Measurements from ENCODE around the gene C14orf119.

The C14orf119 gene

GRCh38 chr14:23127861-23128260 is 32.6 kb downstream of the C14orf119 start:
- TF ChIP-seq CTCF (IDR thresholded peaks at IDR 0.05; ENCODE audit: control insufficient read depth, extremely low read depth, insufficient read depth) = no peak
- no peak for DNase-seq (ENCODE audit: low read depth)
- H3K4me3 ChIP-seq (ENCODE audit: low read depth, low read length) = no peak overlapping the region

GRCh38 chr14:23128969-23129758 is 33.9 kb downstream of the C14orf119 start:
- DNase-seq (ENCODE audit: low read depth) = no peak
- H3K4me3 ChIP-seq (ENCODE audit: low read depth, low read length) = no peak overlapping the region
- no peak for TF ChIP-seq CTCF (IDR thresholded peaks at IDR 0.05; ENCODE audit: control insufficient read depth, extremely low read depth, insufficient read depth)

GRCh38 chr14:23129759-23130316 is 34.5 kb downstream of the C14orf119 start:
- peak overlapping the region; percentile 3; the same call in 1 of the 2 replicates for H3K4me3 ChIP-seq (ENCODE audit: low read depth, low read length)
- peak; percentile 75 for DNase-seq (ENCODE audit: low read depth)
- no peak for TF ChIP-seq CTCF (IDR thresholded peaks at IDR 0.05; ENCODE audit: control insufficient read depth, extremely low read depth, insufficient read depth)

GRCh38 chr14:23130871-23131270 is 35.6 kb downstream of the C14orf119 start:
- TF ChIP-seq CTCF (IDR thresholded peaks at IDR 0.05; ENCODE audit: control insufficient read depth, extremely low read depth, insufficient read depth) = no peak
- DNase-seq (ENCODE audit: low read depth) = no peak
- no peak overlapping the region for H3K4me3 ChIP-seq (ENCODE audit: low read depth, low read length)

GRCh38 chr14:23131482-23131881 is 36.2 kb downstream of the C14orf119 start:
- no peak overlapping the region for H3K4me3 ChIP-seq (ENCODE audit: low read depth, low read length)
- no peak for TF ChIP-seq CTCF (IDR thresholded peaks at IDR 0.05; ENCODE audit: control insufficient read depth, extremely low read depth, insufficient read depth)
- no peak for DNase-seq (ENCODE audit: low read depth)

GRCh38 chr14:23132970-23133369 is 37.7 kb downstream of the C14orf119 start:
- no peak overlapping the region for H3K4me3 ChIP-seq (ENCODE audit: low read depth, low read length)
- TF ChIP-seq CTCF (IDR thresholded peaks at IDR 0.05; ENCODE audit: control insufficient read depth, extremely low read depth, insufficient read depth) = no peak
- no peak for DNase-seq (ENCODE audit: low read depth)

All from LNCaP clone FGC (cell line).